PC-9 (cell line): ENCODE data around the gene TMEM164. TPM values are rescaled to one million over a fixed set of nuclear protein-coding genes. Genes with fewer than 3 reads are reported as not detected.

Experiments used
- BruUV-seq: library from RNA; stranded (reverse); fragments of 400-500 nt; replicated peaks from 2 replicates; lab custom pipeline; 2021; lab: Mats Ljungman, UMichigan
- CTCF ChIA-PET: fragments of 300-600 bp; sonication (Branson Sonifier 250); formaldehyde crosslinking; loops from one replicate; lab custom pipeline; 2022; ENCODE audit warnings: antibody characterized with exemption; lab: Charles Lee
- POLR2A ChIA-PET: fragments of 300-600 bp; sonication (Branson Sonifier 250); formaldehyde crosslinking; loops from one replicate; lab custom pipeline; 2022; ENCODE audit warnings: antibody characterized with exemption; ENCODE audit not compliant: unreplicated experiment; lab: Charles Lee
- DNase-seq, 2 experiments: peaks; one replicate each; pipeline versions ENCODE4 v3.0.0 to v3.0.0-alpha.2; 2015 to 2022; ENCODE audit warnings: mixed read lengths in 1 of 2
- H2AFZ ChIP-seq: fragments of 200-600 bp; sonication (generic); 2 replicates; pipeline ENCODE4 v1.8.1; 2017; ENCODE audit warnings: antibody characterized with exemption
- H3F3A ChIP-seq: fragments of 200-600 bp; sonication (generic); 2 replicates; pipeline ENCODE4 v1.8.1; 2017; ENCODE audit warnings: antibody characterized with exemption, mild to moderate bottlenecking, low read depth; ENCODE audit not compliant: insufficient read depth
- H3K27ac ChIP-seq: fragments of 200-600 bp; sonication (generic); 2 replicates; pipeline ENCODE4 v1.6.1; 2016; ENCODE audit warnings: mixed run types
- H3K27me3 ChIP-seq: fragments of 200-600 bp; sonication (generic); 2 replicates; pipeline ENCODE4 v1.6.1; 2016; ENCODE audit warnings: low read depth, mixed run types; ENCODE audit not compliant: insufficient read depth
- H3K36me3 ChIP-seq: fragments of 200-600 bp; sonication (generic); 2 replicates; pipeline ENCODE4 v1.6.1; 2016; ENCODE audit warnings: low read depth, mixed run types
- H3K4me1 ChIP-seq: fragments of 200-600 bp; sonication (generic); replicated peaks from 2 replicates; pipeline ENCODE4 v1.6.1; 2016; ENCODE audit warnings: mixed run types; ENCODE audit not compliant: insufficient read depth
- H3K4me2 ChIP-seq: fragments of 200-600 bp; sonication (generic); 2 replicates; pipeline ENCODE4 v1.6.1; 2017; ENCODE audit warnings: mixed run types
- H3K4me3 ChIP-seq: fragments of 200-600 bp; sonication (generic); 2 replicates; pipeline ENCODE4 v1.6.1; 2016; ENCODE audit warnings: mixed run types
- H3K79me2 ChIP-seq: fragments of 200-600 bp; sonication (generic); 2 replicates; pipeline ENCODE4 v1.6.1; 2017; ENCODE audit warnings: low read depth, mixed run types
- H3K9me2 ChIP-seq: fragments of 200-600 bp; sonication (generic); 2 replicates; pipeline ENCODE4 v1.8.1; 2017; ENCODE audit warnings: mild to moderate bottlenecking; ENCODE audit not compliant: insufficient read depth
- H3K9me3 ChIP-seq: fragments of 200-600 bp; sonication (generic); 2 replicates; pipeline ENCODE4 v1.8.1; 2016; ENCODE audit warnings: low read depth; ENCODE audit not compliant: insufficient read depth
- H4K20me1 ChIP-seq: fragments of 200-600 bp; sonication (generic); 2 replicates; pipeline ENCODE4 v1.8.1; 2017; ENCODE audit not compliant: insufficient read depth
- EZH2 ChIP-seq: fragments of 200-600 bp; sonication (generic); IDR thresholded peaks from 2 replicates; pipeline ENCODE4 v1.8.0; 2017; ENCODE audit warnings: antibody characterized with exemption, low read depth
- intact Hi-C: fragments of 100-400 bp; cut with micrococcal nuclease; formaldehyde crosslinking; loops from one replicate; pipeline ENCODE4 v1.10.0; 2022; ENCODE audit not compliant: unreplicated experiment
- total RNA-seq: library from RNA; stranded (reverse); gene quantifications from 2 replicates; pipeline ENCODE4 v1.2.3, GENCODE V29; 2021
- TF ChIP-seq, protein P1 (sequence below): fragments of 200-600 bp; sonication (generic); conservative IDR thresholded peaks from 2 replicates; pipeline ENCODE4 v1.6.1; 2017; ENCODE audit warnings: mixed run types, antibody characterized with exemption, mild to moderate bottlenecking, moderate library complexity

The TMEM164 gene
- total RNA-seq, 1 experiment from 2014 or later: 44.5 TPM

DNA sequence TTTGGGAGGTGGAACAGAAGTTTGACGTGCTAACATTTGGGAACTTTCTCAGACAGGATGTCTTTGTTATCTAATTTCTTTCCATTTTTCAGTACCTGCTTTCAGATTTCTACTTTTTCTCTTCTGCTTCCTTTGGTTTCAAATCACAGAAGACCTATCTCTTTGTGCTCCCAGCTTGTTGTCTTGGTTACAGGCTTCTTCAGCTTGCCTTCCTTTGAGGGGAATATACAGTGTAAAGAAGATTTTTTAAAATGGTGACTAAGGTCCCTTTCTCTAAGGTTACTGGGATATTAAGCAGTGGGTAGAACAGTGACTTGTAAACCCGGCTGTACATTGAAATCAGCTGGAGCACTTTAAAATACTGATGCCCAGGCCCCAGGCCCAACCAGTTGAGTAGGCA lies 48.0 kb downstream of the TMEM164 start:
- H3K4me2 ChIP-seq: no peak overlapping the region
- H3F3A ChIP-seq: no peaks in the 10 kb centered on the region
- H4K20me1 ChIP-seq: no peaks in the 10 kb centered on the region
- H3K9me3 ChIP-seq: no peaks in the 10 kb centered on the region
- no peaks in the 10 kb centered on the region for H3K27me3 ChIP-seq
- ChIA-PET CTCF (no interaction called here), POLR2A (interaction anchor here (0.6 kb wide), 1 partner anchor 10 kb away, joined by 9 read pairs; no protein-coding TSS in a partner anchor)
- intact Hi-C loops: no loop called here
- H3K79me2 ChIP-seq: no peaks in the 10 kb centered on the region
- no peaks in the 10 kb centered on the region; the same call in 1 of the 2 replicates for H3K36me3 ChIP-seq
- TF ChIP-seq, protein P1, sequence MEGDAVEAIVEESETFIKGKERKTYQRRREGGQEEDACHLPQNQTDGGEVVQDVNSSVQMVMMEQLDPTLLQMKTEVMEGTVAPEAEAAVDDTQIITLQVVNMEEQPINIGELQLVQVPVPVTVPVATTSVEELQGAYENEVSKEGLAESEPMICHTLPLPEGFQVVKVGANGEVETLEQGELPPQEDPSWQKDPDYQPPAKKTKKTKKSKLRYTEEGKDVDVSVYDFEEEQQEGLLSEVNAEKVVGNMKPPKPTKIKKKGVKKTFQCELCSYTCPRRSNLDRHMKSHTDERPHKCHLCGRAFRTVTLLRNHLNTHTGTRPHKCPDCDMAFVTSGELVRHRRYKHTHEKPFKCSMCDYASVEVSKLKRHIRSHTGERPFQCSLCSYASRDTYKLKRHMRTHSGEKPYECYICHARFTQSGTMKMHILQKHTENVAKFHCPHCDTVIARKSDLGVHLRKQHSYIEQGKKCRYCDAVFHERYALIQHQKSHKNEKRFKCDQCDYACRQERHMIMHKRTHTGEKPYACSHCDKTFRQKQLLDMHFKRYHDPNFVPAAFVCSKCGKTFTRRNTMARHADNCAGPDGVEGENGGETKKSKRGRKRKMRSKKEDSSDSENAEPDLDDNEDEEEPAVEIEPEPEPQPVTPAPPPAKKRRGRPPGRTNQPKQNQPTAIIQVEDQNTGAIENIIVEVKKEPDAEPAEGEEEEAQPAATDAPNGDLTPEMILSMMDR: no peak
- TF ChIP-seq EZH2: no peak
- BruUV-seq: no TSS peak
- H3K27ac ChIP-seq: no peak overlapping the region
- DNase-seq: no peak
- H3K4me3 ChIP-seq: no peak overlapping the region
- H3K4me1 ChIP-seq: no peaks in the 10 kb centered on the region
- no peak overlapping the region for H2AFZ ChIP-seq
- no peaks in the 10 kb centered on the region for H3K9me2 ChIP-seq

DNA sequence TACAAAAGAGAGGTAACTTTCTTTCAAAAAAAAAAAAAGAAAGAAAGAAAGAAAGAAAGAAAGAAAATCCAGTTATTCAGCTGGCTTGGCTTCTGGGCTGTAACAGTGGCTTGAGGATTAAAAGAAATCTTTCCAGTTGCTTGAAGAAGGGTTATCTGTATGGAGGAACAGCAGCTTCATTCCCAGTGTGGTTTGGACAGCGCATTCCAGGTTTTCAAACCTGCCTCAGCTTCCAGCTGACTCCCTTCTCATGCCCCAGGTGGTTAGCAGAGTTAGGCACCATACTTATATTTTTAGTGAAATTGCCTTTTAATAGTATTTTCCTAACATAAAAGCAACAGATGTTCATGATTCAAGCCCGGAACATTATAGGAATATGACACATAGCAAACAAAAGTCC lies 48.6 kb downstream of the TMEM164 start:
- no peak overlapping the region for H3K4me3 ChIP-seq
- H3K36me3 ChIP-seq: no peaks in the 10 kb centered on the region; the same call in 1 of the 2 replicates
- no peaks in the 10 kb centered on the region for H3K9me2 ChIP-seq
- POLR2A ChIA-PET: no interaction called here
- TF ChIP-seq EZH2: no peak
- TF ChIP-seq, protein P1: no peak
- intact Hi-C loops: no loop called here
- H3K4me2 ChIP-seq: no peak overlapping the region
- 0 out of 2 replicates have a peak, but pooled peaks cover 4% of the 10 kb centered on the region for H3K79me2 ChIP-seq
- no peaks in the 10 kb centered on the region for H3K9me3 ChIP-seq
- no peaks in the 10 kb centered on the region for H3K4me1 ChIP-seq
- no peak overlapping the region for H3K27ac ChIP-seq
- CTCF ChIA-PET: no interaction called here
- H2AFZ ChIP-seq: no peak overlapping the region
- H3K27me3 ChIP-seq: no peaks in the 10 kb centered on the region
- no peaks in the 10 kb centered on the region for H4K20me1 ChIP-seq
- BruUV-seq: no TSS peak
- DNase-seq: no peak
- no peaks in the 10 kb centered on the region for H3F3A ChIP-seq

DNA sequence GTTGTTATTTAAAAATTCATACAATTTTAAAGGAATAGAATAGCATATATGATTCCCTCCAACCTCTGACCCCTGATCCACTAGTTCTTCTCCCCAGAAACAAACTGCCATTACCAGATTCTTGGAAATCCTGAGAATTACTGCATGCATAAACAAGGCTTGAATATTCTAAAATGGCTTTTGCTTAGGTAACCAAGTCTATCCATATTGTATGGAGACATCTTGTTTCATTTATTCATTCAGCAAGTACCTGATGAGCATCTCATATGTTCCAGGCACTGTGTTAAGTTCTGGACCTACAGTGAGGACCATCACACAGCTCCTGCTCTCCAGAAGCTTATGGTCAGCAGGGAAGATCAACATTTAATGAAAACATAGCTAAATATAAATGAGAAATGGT lies 49.4 kb downstream of the TMEM164 start:
- Histone ChIP-seq H3F3A (no peaks in the 10 kb centered on the region), H3K9me2 (no peaks in the 10 kb centered on the region), H3K36me3 (no peaks in the 10 kb centered on the region; the same call in 1 of the 2 replicates), H3K79me2 (0 out of 2 replicates have a peak, but pooled peaks cover 9% of the 10 kb centered on the region), H3K4me1 (no peaks in the 10 kb centered on the region), H3K4me2 (no peak overlapping the region), H3K27ac (no peak overlapping the region), H2AFZ (no peak overlapping the region), H3K27me3 (no peaks in the 10 kb centered on the region), H3K9me3 (no peaks in the 10 kb centered on the region), H3K4me3 (no peak overlapping the region), H4K20me1 (no peaks in the 10 kb centered on the region)
- no TSS peak for BruUV-seq
- ChIA-PET CTCF (no interaction called here), POLR2A (no interaction called here)
- intact Hi-C loops: no loop called here
- no peak for DNase-seq
- TF ChIP-seq EZH2: no peak
- TF ChIP-seq, protein P1: no peak
